Natural killer cell (primary cell): ENCODE results near the gene AP2S1. TPM values are rescaled to one million over a fixed set of nuclear protein-coding genes. Genes with fewer than 3 reads are reported as not detected.

Experiments used
- ATAC-seq, 3 donors: fragments of 150-1000 bp in 2 of 3; fragments of 200-7000 bp in 1 of 3; cut with Tn5 transposase; 1 replicate in 1 of 3; 2 replicates in 2 of 3; pipeline ENCODE4 v1.10.0; 2021; ENCODE audit warnings: mild to moderate bottlenecking in 2 of 3, moderate library complexity in 2 of 3
- DNase-seq, 2 donors: peaks; one replicate each; pipeline versions ENCODE4 v3.0.0 to v3.0.0-alpha.2; 2013 to 2021; ENCODE audit warnings: mixed read lengths in 1 of 2
- H3K27ac ChIP-seq: one replicate; pipeline ENCODE4 v1.5.1; 2013; ENCODE audit warnings: mild to moderate bottlenecking, low read length
- H3K27me3 ChIP-seq: one replicate; pipeline ENCODE4 v1.6.1; 2013; ENCODE audit warnings: low read length; ENCODE audit not compliant: control insufficient read depth, insufficient read depth
- H3K36me3 ChIP-seq: one replicate; pipeline ENCODE4 v1.6.1; 2013; ENCODE audit warnings: low read length; ENCODE audit not compliant: control insufficient read depth, insufficient read depth
- H3K4me1 ChIP-seq: one replicate; pipeline ENCODE4 v1.6.1; 2013; ENCODE audit warnings: low read length; ENCODE audit not compliant: control insufficient read depth, insufficient read depth
- H3K4me3 ChIP-seq: one replicate; pipeline ENCODE4 v1.5.1; 2013; ENCODE audit warnings: low read length
- H3K9me3 ChIP-seq: one replicate; pipeline ENCODE4 v1.6.1; 2013; ENCODE audit warnings: low read length; ENCODE audit not compliant: control insufficient read depth, insufficient read depth
- H3K27ac Mint-ChIP-seq, 2 donors: one replicate each; pipeline ENCODE4 v1.8.0; 2022; ENCODE audit warnings: mild to moderate bottlenecking in 2 of 2, mixed read lengths in 2 of 2, moderate library complexity in 1 of 2
- H3K27me3 Mint-ChIP-seq, 2 donors: one replicate each; pipeline ENCODE4 v1.8.0; 2022; ENCODE audit warnings: low read depth in 2 of 2, mixed read lengths in 2 of 2
- H3K36me3 Mint-ChIP-seq: one replicate; pipeline ENCODE4 v1.8.0; 2022; ENCODE audit warnings: mixed read lengths
- H3K4me1 Mint-ChIP-seq, 2 donors: one replicate each; pipeline ENCODE4 v1.8.0; 2022; ENCODE audit warnings: mixed read lengths in 2 of 2
- H3K4me3 Mint-ChIP-seq: one replicate; pipeline ENCODE4 v1.8.0; 2022; ENCODE audit warnings: mild to moderate bottlenecking, moderate library complexity, mixed read lengths
- H3K9me3 Mint-ChIP-seq, 2 donors: one replicate each; pipeline ENCODE4 v1.8.0; 2022; ENCODE audit warnings: mixed read lengths in 2 of 2
- CTCF ChIP-seq: fragments of 200-600 bp; IDR thresholded peaks from one replicate; pipeline ENCODE4 v1.8.0; 2022; ENCODE audit warnings: antibody characterized with exemption
- WGBS: methylation state at CpG from one replicate; pipeline ENCODE4 v1.1.7; 2013; ENCODE audit warnings: missing lambda C conversion rate; ENCODE audit not compliant: insufficient coverage; 5-methylcytosine and 5-hydroxymethylcytosine counted together
- intact Hi-C: fragments of 100-400 bp; cut with micrococcal nuclease; formaldehyde crosslinking; loops from one replicate; pipeline ENCODE4 v1.14.2; 2022
- total RNA-seq, 4 donors: library from RNA; stranded (reverse); fragments of 120-200 nt in 1 of 4; gene quantifications; one replicate each; pipeline versions ENCODE4 v1.2.3 to v1.2.4, GENCODE V29; 2013 to 2022

AP2S1 gene
- total RNA-seq, 3 donors from 2014 or later (not counting 1 experiment from before 2014, with no cell fraction given) = 45.0 to 49.1 (median 45.4) TPM

- WGBS = under 1% methylated on average over 46 of the region's 46 CpGs
- intact Hi-C loops = no loop called here
Measured at GRCh38 chr19:46788262-46788967, 62.2 kb downstream of the AP2S1 start, which contains the start of gene SLC1A5. Gene SLC1A5 (minus strand): TSS chr19:46788594. CDS start chr19:46787965, 629 bp downstream.

More at GRCh38 chr19:46788262-46788967, 62.2 kb downstream of the AP2S1 start, which contains the start of gene SLC1A5:
- H3K27ac Mint-ChIP-seq = peak within 1 kb of the TSS; percentile 92 to 99
- peak; percentile 86 to 97 for DNase-seq
- H3K27ac ChIP-seq = peak within 1 kb of the TSS; percentile 40
- peaks cover 53 to 68% of the 10 kb centered on the region in 2 donors for H3K4me1 Mint-ChIP-seq
- peak within 1 kb of the TSS; percentile 95 for H3K4me3 Mint-ChIP-seq
- no peaks in the 10 kb centered on the region for H3K27me3 ChIP-seq
- H3K27me3 Mint-ChIP-seq = no peaks in the 10 kb centered on the region
- peak within 1 kb of the TSS; percentile 75 for H3K4me3 ChIP-seq
- ATAC-seq = peak; percentile 69 to 89 (median 84)
- H3K36me3 Mint-ChIP-seq = no peaks in the 10 kb centered on the region
- H3K4me1 ChIP-seq = peaks cover 65% of the 10 kb centered on the region
- H3K9me3 ChIP-seq = no peaks in the 10 kb centered on the region
- TF ChIP-seq CTCF = no peak
- H3K36me3 ChIP-seq = no peaks in the 10 kb centered on the region
- H3K9me3 Mint-ChIP-seq = no peaks in the 10 kb centered on the region

Other genes starting within 250 kb of the AP2S1 start
- 100 to 1,000 TPM; 218 to 272 (median 235) TPM for gene CALM3, start 249.5 kb downstream of the AP2S1 start, total RNA-seq
- 1 to 10 TPM in 2 of 3 donors, under 1 TPM in 1; 0.75 to 1.4 (median 1.0) TPM for gene PTGIR, start 225.8 kb downstream of the AP2S1 start, total RNA-seq
- not detected for gene GNG8, start 214.6 kb downstream of the AP2S1 start, total RNA-seq
- gene DACT3, start 189.7 kb downstream of the AP2S1 start, total RNA-seq = under 1 TPM in 2 of 3 donors, not detected in 1; 0.14 to 0.20 TPM
- 100 to 1,000 TPM; 179 to 216 (median 203) TPM for gene PRKD2, start 133.7 kb downstream of the AP2S1 start, total RNA-seq
- 10 to 100 TPM; 19.1 to 23.3 (median 19.8) TPM for gene FKRP, start 104.8 kb downstream of the AP2S1 start, total RNA-seq
- 100 to 1,000 TPM; 125 to 152 (median 125) TPM for gene STRN4, start 104.4 kb downstream of the AP2S1 start, total RNA-seq
- gene SLC1A5, start 62.3 kb downstream of the AP2S1 start, total RNA-seq = 10 to 100 TPM; 11.2 to 23.1 (median 18.9) TPM
- gene ARHGAP35, start 10.2 kb upstream of the AP2S1 start, total RNA-seq = 10 to 100 TPM; 40.2 to 66.2 (median 48.5) TPM
- under 1 TPM in 2 of 3 donors, not detected in 1; 0.64 to 0.65 TPM for gene NPAS1, start 169.0 kb upstream of the AP2S1 start, total RNA-seq
- 10 to 100 TPM; 29.1 to 35.5 (median 31.3) TPM for gene TMEM160, start 197.8 kb upstream of the AP2S1 start, total RNA-seq